ENCODE data around the gene GAN. TPM values are rescaled to one million over a fixed set of nuclear protein-coding genes. Genes with fewer than 3 reads are reported as not detected.
A peak's percentile ranks its signal among the peaks of the same experiment; 100 is the strongest.

The GAN gene
- total and polyA plus RNA-seq, 2 donors (not counting 1 experiment from before 2014, with no cell fraction given): 3.3 to 5.1 TPM

- Histone ChIP-seq H3K4me1 (ENCODE audit: control insufficient read depth, extremely low read depth, insufficient read depth, low read length) (no peaks in the 10 kb centered on the region), H3K79me2 (ENCODE audit: control insufficient read depth, insufficient read depth, low read length) (no peaks in the 10 kb centered on the region), H3K4me2 (ENCODE audit: extremely low read depth, insufficient read depth, low read length) (no peak overlapping the region), H3K9me3 (ENCODE audit: control insufficient read depth, insufficient read depth, low read depth, low read length) (no peaks in the 10 kb centered on the region), H3K4me3 (replicated peaks in 1 of 4; ENCODE audit: control extremely low read depth in 1 of 4, insufficient read depth in 1 of 4, low read depth in 3 of 4, low read length in 4 of 4) (no peak overlapping the region), H3K9ac (ENCODE audit: insufficient read depth, low read length) (no peak overlapping the region), H3K27ac (ENCODE audit: insufficient read depth, low read length) (no peak overlapping the region), H3K27me3 (ENCODE audit: control insufficient read depth, insufficient read depth, low read length) (no peaks in the 10 kb centered on the region), H4K20me1 (ENCODE audit: control insufficient read depth, extremely low read depth, insufficient read depth, low read length) (no peaks in the 10 kb centered on the region), H3K36me3 (ENCODE audit: control insufficient read depth, insufficient read depth, low read length) (no peaks in the 10 kb centered on the region), H2AFZ (ENCODE audit: low read length) (no peak overlapping the region)
- peak; percentile 47 to 53 for DNase-seq (ENCODE audit: low read depth in 2 of 2)
- TF ChIP-seq EZH2 (IDR thresholded peaks at IDR 0.05; ENCODE audit: low read length, missing control alignments): no peak
- TF ChIP-seq, protein P1, sequence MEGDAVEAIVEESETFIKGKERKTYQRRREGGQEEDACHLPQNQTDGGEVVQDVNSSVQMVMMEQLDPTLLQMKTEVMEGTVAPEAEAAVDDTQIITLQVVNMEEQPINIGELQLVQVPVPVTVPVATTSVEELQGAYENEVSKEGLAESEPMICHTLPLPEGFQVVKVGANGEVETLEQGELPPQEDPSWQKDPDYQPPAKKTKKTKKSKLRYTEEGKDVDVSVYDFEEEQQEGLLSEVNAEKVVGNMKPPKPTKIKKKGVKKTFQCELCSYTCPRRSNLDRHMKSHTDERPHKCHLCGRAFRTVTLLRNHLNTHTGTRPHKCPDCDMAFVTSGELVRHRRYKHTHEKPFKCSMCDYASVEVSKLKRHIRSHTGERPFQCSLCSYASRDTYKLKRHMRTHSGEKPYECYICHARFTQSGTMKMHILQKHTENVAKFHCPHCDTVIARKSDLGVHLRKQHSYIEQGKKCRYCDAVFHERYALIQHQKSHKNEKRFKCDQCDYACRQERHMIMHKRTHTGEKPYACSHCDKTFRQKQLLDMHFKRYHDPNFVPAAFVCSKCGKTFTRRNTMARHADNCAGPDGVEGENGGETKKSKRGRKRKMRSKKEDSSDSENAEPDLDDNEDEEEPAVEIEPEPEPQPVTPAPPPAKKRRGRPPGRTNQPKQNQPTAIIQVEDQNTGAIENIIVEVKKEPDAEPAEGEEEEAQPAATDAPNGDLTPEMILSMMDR (conservative IDR thresholded peaks at IDR 0.05 in 1 of 2, IDR thresholded peaks at IDR 0.05 in 1 of 2; ENCODE audit: low read depth in 1 of 2, low read length in 2 of 2): no peak
Observed at GRCh38 chr16:81279392-81279791, 35.4 kb upstream of the GAN start.

DNA sequence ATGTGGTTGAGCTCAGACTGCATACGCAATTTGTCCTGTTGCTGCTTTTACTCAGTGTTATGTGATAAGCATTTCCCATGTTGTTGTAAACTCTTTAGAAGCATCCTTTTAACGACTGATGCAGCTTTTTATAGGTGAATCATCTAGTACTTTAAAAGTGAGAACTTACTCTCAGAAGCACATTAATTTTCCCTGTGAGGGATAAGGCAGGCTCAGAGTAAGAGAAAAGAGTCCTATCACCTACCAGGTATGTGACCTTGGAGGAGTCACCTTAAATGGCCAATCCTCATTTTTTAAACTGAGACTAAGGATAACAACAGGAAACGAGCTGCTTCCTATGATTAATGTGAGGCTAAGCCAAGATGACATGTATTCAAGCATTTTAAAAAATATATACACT, 34.4 kb upstream of the GAN start:
- no peaks in the 10 kb centered on the region for H3K27me3 ChIP-seq (ENCODE audit: control insufficient read depth, insufficient read depth, low read length)
- H3K9ac ChIP-seq (ENCODE audit: insufficient read depth, low read length): no peak overlapping the region
- no peaks in the 10 kb centered on the region for H3K79me2 ChIP-seq (ENCODE audit: control insufficient read depth, insufficient read depth, low read length)
- H3K36me3 ChIP-seq (ENCODE audit: control insufficient read depth, insufficient read depth, low read length): no peaks in the 10 kb centered on the region
- no peak for TF ChIP-seq EZH2 (IDR thresholded peaks at IDR 0.05; ENCODE audit: low read length, missing control alignments)
- TF ChIP-seq, protein P1 (conservative IDR thresholded peaks at IDR 0.05 in 1 of 2, IDR thresholded peaks at IDR 0.05 in 1 of 2; ENCODE audit: low read depth in 1 of 2, low read length in 2 of 2): no peak
- H3K9me3 ChIP-seq (ENCODE audit: control insufficient read depth, insufficient read depth, low read depth, low read length): no peaks in the 10 kb centered on the region
- H3K4me2 ChIP-seq (ENCODE audit: extremely low read depth, insufficient read depth, low read length): no peak overlapping the region
- H3K27ac ChIP-seq (ENCODE audit: insufficient read depth, low read length): no peak overlapping the region
- H2AFZ ChIP-seq (ENCODE audit: low read length): no peak overlapping the region
- H3K4me3 ChIP-seq (replicated peaks in 1 of 4; ENCODE audit: control extremely low read depth in 1 of 4, insufficient read depth in 1 of 4, low read depth in 3 of 4, low read length in 4 of 4): no peak overlapping the region
- no peaks in the 10 kb centered on the region for H3K4me1 ChIP-seq (ENCODE audit: control insufficient read depth, extremely low read depth, insufficient read depth, low read length)
- peak in 1 of 2 donors; percentile 54 for DNase-seq (ENCODE audit: low read depth in 2 of 2)
- no peaks in the 10 kb centered on the region for H4K20me1 ChIP-seq (ENCODE audit: control insufficient read depth, extremely low read depth, insufficient read depth, low read length)

DNA sequence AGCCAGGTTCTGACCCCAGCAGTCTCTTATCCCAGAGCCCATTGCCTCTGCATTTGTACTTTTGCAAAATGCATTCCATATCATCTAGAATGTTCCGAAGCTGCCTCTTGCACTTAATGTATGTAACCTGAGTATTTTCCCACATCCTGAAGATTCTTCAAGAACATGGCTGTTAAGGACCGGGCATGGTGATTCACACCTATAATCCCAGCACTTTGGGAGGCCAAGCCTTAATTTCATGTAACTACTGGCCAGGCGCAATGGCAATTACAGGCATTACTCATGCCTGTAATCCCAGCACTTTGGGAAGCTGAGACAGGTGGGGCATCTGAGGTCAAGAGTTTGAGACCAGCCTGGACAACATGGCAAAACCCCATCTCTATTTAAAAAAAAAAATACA, 31.7 kb upstream of the GAN start:
- Histone ChIP-seq H3K27me3 (ENCODE audit: control insufficient read depth, insufficient read depth, low read length) (no peaks in the 10 kb centered on the region), H3K79me2 (ENCODE audit: control insufficient read depth, insufficient read depth, low read length) (no peaks in the 10 kb centered on the region), H3K9me3 (ENCODE audit: control insufficient read depth, insufficient read depth, low read depth, low read length) (no peaks in the 10 kb centered on the region), H3K27ac (ENCODE audit: insufficient read depth, low read length) (no peak overlapping the region), H2AFZ (ENCODE audit: low read length) (no peak overlapping the region), H3K36me3 (ENCODE audit: control insufficient read depth, insufficient read depth, low read length) (no peaks in the 10 kb centered on the region), H3K4me2 (ENCODE audit: extremely low read depth, insufficient read depth, low read length) (no peak overlapping the region), H3K9ac (ENCODE audit: insufficient read depth, low read length) (no peak overlapping the region), H4K20me1 (ENCODE audit: control insufficient read depth, extremely low read depth, insufficient read depth, low read length) (no peaks in the 10 kb centered on the region), H3K4me1 (ENCODE audit: control insufficient read depth, extremely low read depth, insufficient read depth, low read length) (no peaks in the 10 kb centered on the region), H3K4me3 (replicated peaks in 1 of 4; ENCODE audit: control extremely low read depth in 1 of 4, insufficient read depth in 1 of 4, low read depth in 3 of 4, low read length in 4 of 4) (no peak overlapping the region)
- DNase-seq (ENCODE audit: low read depth in 2 of 2): no peak
- TF ChIP-seq, protein P1 (conservative IDR thresholded peaks at IDR 0.05 in 1 of 2, IDR thresholded peaks at IDR 0.05 in 1 of 2; ENCODE audit: low read depth in 1 of 2, low read length in 2 of 2): no peak
- no peak for TF ChIP-seq EZH2 (IDR thresholded peaks at IDR 0.05; ENCODE audit: low read length, missing control alignments)

All from fibroblast of lung (primary cell).